Measurements from ENCODE around the gene CLCN5. TPM values are rescaled to one million over a fixed set of nuclear protein-coding genes. Genes with fewer than 3 reads are reported as not detected.

The CLCN5 gene
- total and polyA plus RNA-seq, 2 experiments from 2014 or later: 3.7 to 13.6 TPM

GRCh38 chrX:49934148-49934547 is 11.8 kb downstream of the CLCN5 start:
- Histone ChIP-seq H3K27me3 (ENCODE audit: insufficient read depth) (no peaks in the 10 kb centered on the region), H3K27ac (ENCODE audit: low read depth) (no peak overlapping the region), H3K36me3 (ENCODE audit: insufficient read depth) (no peaks in the 10 kb centered on the region), H3K4me1 (ENCODE audit: insufficient read depth) (no peaks in the 10 kb centered on the region), H4K20me1 (replicated peaks; ENCODE audit: insufficient read depth) (no peaks in the 10 kb centered on the region), H3K4me3 (no peak overlapping the region), H3K4me2 (no peak overlapping the region), H3F3A (replicated peaks; ENCODE audit: low read depth) (no peaks in the 10 kb centered on the region), H3K79me2 (replicated peaks; ENCODE audit: insufficient read depth) (no peaks in the 10 kb centered on the region), H3K9me2 (ENCODE audit: insufficient read depth) (no peaks in the 10 kb centered on the region), H2AFZ (no peak overlapping the region)
- DNase-seq (ENCODE audit: low spot score): no peak
- TF ChIP-seq STAT1 (IDR thresholded peaks at IDR 0.05; ENCODE audit: unreplicated experiment) (no peak), JUNB (IDR thresholded peaks at IDR 0.05; ENCODE audit: unreplicated experiment) (no peak), EZH2phosphoT487 (IDR thresholded peaks at IDR 0.05; ENCODE audit: unreplicated experiment) (no peak), ZNF462 (CRISPR knock-in tag; IDR thresholded peaks at IDR 0.05) (no peak), EZH2 (IDR thresholded peaks at IDR 0.05; ENCODE audit: low read depth, unreplicated experiment) (no peak), ZNF114 (CRISPR knock-in tag; IDR thresholded peaks at IDR 0.05) (no peak), POLR2AphosphoS5 (IDR thresholded peaks at IDR 0.05; ENCODE audit: low read depth) (no peak), ZNF331 (CRISPR knock-in tag; IDR thresholded peaks at IDR 0.05; ENCODE audit: low read depth) (no peak), NANOG (IDR thresholded peaks at IDR 0.05; ENCODE audit: borderline replicate concordance) (no peak)
- TF ChIP-seq, protein P1, sequence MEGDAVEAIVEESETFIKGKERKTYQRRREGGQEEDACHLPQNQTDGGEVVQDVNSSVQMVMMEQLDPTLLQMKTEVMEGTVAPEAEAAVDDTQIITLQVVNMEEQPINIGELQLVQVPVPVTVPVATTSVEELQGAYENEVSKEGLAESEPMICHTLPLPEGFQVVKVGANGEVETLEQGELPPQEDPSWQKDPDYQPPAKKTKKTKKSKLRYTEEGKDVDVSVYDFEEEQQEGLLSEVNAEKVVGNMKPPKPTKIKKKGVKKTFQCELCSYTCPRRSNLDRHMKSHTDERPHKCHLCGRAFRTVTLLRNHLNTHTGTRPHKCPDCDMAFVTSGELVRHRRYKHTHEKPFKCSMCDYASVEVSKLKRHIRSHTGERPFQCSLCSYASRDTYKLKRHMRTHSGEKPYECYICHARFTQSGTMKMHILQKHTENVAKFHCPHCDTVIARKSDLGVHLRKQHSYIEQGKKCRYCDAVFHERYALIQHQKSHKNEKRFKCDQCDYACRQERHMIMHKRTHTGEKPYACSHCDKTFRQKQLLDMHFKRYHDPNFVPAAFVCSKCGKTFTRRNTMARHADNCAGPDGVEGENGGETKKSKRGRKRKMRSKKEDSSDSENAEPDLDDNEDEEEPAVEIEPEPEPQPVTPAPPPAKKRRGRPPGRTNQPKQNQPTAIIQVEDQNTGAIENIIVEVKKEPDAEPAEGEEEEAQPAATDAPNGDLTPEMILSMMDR (conservative IDR thresholded peaks at IDR 0.05; ENCODE audit: low read depth in 2 of 2): no peak
- TF ChIP-seq, protein P2, sequence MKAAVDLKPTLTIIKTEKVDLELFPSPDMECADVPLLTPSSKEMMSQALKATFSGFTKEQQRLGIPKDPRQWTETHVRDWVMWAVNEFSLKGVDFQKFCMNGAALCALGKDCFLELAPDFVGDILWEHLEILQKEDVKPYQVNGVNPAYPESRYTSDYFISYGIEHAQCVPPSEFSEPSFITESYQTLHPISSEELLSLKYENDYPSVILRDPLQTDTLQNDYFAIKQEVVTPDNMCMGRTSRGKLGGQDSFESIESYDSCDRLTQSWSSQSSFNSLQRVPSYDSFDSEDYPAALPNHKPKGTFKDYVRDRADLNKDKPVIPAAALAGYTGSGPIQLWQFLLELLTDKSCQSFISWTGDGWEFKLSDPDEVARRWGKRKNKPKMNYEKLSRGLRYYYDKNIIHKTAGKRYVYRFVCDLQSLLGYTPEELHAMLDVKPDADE (IDR thresholded peaks at IDR 0.05): no peak
- Mint-ChIP-seq H3K36me3 (ENCODE audit: low read depth) (no peaks in the 10 kb centered on the region), H3K4me3 (no peak overlapping the region), H3K27ac (no peak overlapping the region), H3K9me3 (no peaks in the 10 kb centered on the region), H3K4me1 (no peaks in the 10 kb centered on the region), H3K27me3 (ENCODE audit: insufficient read depth, low read depth, poor library complexity) (no peaks in the 10 kb centered on the region)
- no peak for ATAC-seq
